GM21447 (cell line): Measurements from ENCODE around the gene LIG3.
"Not testable (repeated sequence)": the region's sequence is repeated elsewhere in the genome, so short reads cannot be mapped to it uniquely, and the experiment has no call there.

Experiments used
- ATAC-seq: cut with Tn5 transposase; IDR thresholded peaks from one replicate; pipeline ENCODE4 v1.9.1; 2021; ENCODE audit not compliant: unreplicated experiment

The LIG3 gene

DNA sequence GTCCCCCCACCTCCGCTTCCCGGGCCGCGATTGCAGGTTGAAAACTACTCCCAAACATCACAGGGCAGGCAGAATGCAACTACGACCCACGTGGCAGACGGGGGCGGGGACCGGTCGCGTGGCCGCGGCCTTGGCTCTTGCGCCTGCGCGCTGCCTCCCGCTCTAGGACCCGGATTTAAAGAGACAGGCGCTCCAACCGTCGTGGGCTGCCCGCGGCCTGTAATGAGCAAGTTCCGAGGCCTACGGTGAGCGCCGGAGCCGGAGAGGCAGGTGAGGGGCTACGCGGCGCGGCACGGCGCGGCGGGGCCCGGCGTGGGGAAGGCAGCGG lies at the start of gene LIG3:
TSS of gene LIG3 (plus strand) at position 160 of the 328 bp plus-strand sequence. CDS start 2,494 bp downstream, outside the sequence.
- ATAC-seq = peak; percentile 74

GRCh38 chr17:34950780-34951179 lies 29.5 kb upstream of the LIG3 start:
- not testable (repeated sequence) for ATAC-seq

DNA sequence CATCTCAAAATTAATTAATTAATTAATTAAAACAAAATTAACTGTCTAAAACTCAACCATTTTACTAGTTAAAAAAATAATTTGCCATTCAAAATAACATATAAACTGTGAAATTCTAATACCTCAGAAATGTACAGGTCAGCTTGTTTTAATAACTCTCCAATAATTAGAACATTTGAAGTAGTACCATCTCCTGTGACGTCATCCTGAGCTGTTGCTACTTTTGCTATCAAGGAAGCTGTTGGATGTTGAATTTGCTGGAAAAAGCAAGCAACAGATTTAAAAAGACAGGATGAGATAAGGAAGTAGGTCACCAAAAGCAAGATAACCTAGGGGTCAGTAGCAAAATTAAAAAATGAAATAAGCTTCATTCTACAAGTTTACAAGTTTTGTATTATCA lies 21.9 kb upstream of the LIG3 start:
- ATAC-seq = no peak

GRCh38 chr17:34961093-34961911 lies 19.0 kb upstream of the LIG3 start, which contains the start of the genes CCT6B and ZNF830:
Gene CCT6B, minus strand, starts transcription at chr17:34961460. Its CDS starts 67 bp downstream, at chr17:34961393.
Gene ZNF830, plus strand, starts transcription at chr17:34961540. Its CDS starts 27 bp downstream, at chr17:34961567.
- ATAC-seq = peak; percentile 84

GRCh38 chr17:34974179-34974578 lies 6.1 kb upstream of the LIG3 start:
- ATAC-seq = no peak

- ATAC-seq = no peak
Observed at GRCh38 chr17:34974794-34975785, 5.2 kb upstream of the LIG3 start.

- ATAC-seq = no peak
Observed at GRCh38 chr17:34979153-34979552, 1.2 kb upstream of the LIG3 start.

DNA sequence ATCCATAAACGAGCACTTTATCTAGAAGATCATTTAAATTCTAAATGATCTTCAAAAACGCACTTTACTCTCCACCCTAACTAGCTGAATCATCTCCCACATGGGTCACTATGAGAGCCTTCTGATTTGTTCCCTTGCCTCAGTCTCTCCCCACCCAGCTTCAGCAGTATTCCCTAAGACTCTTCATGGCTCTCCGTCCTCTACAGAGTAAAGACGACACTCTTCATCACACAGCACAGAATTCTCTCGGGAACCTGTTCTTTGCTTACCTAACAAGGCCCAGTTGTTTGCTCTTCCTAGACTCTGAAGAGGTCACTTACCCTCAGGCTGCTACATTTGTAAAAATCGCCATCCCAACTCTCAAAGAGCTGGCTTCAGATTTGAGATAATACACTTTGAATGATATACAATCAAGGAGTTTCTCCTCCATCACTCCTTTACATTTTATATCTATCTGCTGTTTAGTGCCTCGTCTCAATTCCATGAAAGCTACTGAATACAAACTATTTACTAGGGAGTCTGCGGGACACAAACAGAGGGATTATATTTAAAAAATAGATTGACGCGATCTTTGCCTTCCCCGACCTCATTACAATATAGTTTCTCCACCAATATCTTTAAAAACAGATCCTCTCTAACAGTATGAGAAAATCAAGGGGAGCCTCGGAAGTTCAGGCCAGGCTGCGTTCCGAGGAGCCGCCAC lies 511 bp upstream of the LIG3 start:
- ATAC-seq = no peak

DNA sequence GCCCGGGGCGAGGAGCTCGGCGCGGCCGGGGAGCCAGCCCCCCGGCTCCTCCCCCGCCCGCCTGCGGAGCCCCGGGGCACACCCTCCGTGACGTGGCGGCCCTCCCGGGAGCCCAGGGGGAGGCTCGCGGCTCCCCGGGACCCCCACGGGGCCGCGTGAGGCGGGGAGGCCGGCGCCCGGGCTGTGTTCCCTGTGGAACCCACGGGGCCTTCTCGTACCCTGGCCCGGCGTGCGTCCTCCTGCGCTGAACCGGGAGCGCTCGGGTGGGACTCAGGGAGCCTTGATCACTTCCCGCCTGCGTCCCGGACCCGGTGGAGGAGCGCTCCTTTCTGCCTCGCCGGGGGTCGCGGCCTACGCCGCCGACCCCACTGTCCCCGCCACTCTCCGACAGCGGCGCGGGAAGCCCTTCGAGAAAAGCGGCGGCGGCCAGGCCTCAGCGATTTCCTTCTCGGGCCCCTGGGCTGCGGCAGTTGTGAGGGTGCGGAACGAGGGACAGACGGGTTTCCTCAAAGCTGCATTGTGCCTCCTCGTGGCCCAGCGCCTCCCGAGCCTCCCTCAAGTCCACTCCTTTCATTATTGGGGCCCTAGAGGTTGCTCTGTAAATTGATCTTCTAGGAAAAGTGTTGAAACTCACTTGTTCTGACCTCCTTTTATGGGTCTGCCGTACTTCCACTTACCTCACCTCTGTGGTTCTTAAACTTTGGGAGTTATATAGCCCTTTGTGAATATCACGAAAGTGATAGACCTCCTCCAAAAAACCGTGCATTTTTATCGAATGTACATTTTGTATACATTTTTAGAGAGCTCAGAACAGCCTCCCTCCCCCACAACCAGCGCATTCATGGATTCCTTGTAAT lies 597 bp downstream of the LIG3 start:
- ATAC-seq = peak; percentile 77

DNA sequence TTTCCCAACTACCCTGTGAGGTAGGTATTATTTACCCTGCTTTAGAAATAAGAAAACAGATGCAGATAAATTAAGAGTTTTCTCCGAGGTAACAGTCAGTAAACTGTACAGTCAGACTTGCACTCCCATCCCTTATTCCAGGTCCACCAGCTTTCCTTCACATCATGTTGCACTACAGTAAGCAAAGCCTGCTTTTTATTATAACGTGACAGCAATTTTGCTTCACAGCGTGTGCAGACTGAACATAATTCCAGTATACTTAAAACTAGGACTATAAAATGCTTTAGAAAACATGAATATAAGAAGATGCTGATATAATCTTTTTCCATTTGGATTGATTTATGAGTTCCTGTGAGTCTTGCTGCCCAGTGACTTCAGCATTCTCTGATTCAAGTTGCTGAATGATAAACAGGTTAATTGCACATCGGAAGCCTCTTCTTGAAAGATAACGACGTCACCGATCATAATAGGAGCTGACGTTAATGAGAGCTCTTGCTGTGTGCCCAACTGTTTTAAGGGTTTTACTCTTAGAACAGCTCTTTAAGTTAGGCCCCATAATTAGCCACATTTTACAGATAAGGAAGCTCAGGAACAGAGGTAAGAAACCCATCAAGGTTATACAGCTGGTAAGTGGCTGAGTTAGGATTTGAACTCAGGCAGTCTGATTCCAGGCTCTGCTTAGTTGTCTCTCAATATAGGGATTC lies 1.4 kb downstream of the LIG3 start:
- no peak for ATAC-seq

- ATAC-seq = no peak
Observed at GRCh38 chr17:34987232-34987631, 6.9 kb downstream of the LIG3 start.

GRCh38 chr17:34988644-34989043 lies 8.3 kb downstream of the LIG3 start:
- ATAC-seq = no peak

GRCh38 chr17:34989473-34989872 lies 9.2 kb downstream of the LIG3 start:
- ATAC-seq = no peak

DNA sequence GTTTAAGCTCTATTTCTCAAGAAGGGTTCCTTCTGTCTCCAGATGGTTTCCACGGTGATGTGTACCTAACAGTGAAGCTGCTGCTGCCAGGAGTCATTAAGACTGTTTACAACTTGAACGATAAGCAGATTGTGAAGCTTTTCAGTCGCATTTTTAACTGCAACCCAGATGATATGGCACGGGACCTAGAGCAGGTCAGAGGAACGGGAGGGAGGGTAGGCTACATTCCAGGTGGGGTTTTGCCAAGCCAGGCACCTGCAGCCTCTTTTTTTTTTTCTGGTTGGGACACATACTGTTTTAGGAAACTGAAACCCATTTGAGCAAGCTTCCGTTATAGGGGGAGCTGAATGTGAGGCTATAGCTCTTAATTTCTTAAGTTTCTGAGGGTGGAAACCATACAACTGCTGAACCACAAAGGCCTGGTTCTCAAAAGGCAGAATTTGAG lies 10.6 kb downstream of the LIG3 start:
- no peak for ATAC-seq

GRCh38 chr17:34991606-34992005 lies 11.3 kb downstream of the LIG3 start:
- ATAC-seq = no peak

GRCh38 chr17:34993031-34993430 lies 12.7 kb downstream of the LIG3 start:
- ATAC-seq = no peak

- no peak for ATAC-seq
Observed at GRCh38 chr17:34996422-34997285, 16.3 kb downstream of the LIG3 start.

GRCh38 chr17:34997355-34997862 lies 17.1 kb downstream of the LIG3 start:
- ATAC-seq = no peak
